K562 (cell line): ENCODE measurements around the gene KRTAP2-3.

Experiments
- CHD2 ChIP-seq: IDR thresholded peaks from 2 replicates; pipeline ENCODE4 v1.6.1; 2011; ENCODE audit warnings: low read depth, low read length
- POLR3A ChIP-seq: IDR thresholded peaks from 2 replicates; pipeline ENCODE4 v1.6.1; 2011; ENCODE audit warnings: borderline replicate concordance, mild to moderate bottlenecking, moderate library complexity; ENCODE audit not compliant: insufficient read length, insufficient read depth; ENCODE audit errors: extremely low read depth
- PTBP1 ChIP-seq: fragments of 200-400 bp; formaldehyde crosslinking; IDR thresholded peaks from 2 replicates; pipeline ENCODE4 v1.6.1; 2017; ENCODE audit warnings: low read depth, low read length
- REST ChIP-seq, 2 experiments: fragments of 450-650 bp; formaldehyde crosslinking in 1 of 2; IDR thresholded peaks; 2 replicates each; pipeline versions ENCODE4 v1.4.0 to v1.6.1; 2014 to 2020; ENCODE audit warnings: mild to moderate bottlenecking in 2 of 2, borderline replicate concordance in 1 of 2, low read depth in 1 of 2
- ZNF263 ChIP-seq: sonication (generic); formaldehyde crosslinking; IDR thresholded peaks from 2 replicates; pipeline ENCODE4 v1.8.0; 2022; ENCODE audit warnings: mild to moderate bottlenecking, missing genetic modification reagents, borderline replicate concordance
- TF ChIP-seq, protein P1 (sequence below): sonication (generic); formaldehyde crosslinking; IDR thresholded peaks from 2 replicates; pipeline ENCODE4 v1.8.0; 2022; ENCODE audit warnings: mild to moderate bottlenecking, missing genetic modification reagents
- TF ChIP-seq, protein P2 (sequence below), 2 experiments: fragments of 450-650 bp in 1 of 2; sonication (generic) in 1 of 2; formaldehyde crosslinking in 1 of 2; IDR thresholded peaks in 1 of 2; conservative IDR thresholded peaks in 1 of 2; 2 replicates each; pipeline versions ENCODE4 v1.6.1 to v1.8.1; 2016 to 2023; ENCODE audit warnings: mild to moderate bottlenecking in 2 of 2, moderate library complexity in 2 of 2, inconsistent platforms in 1 of 2, missing genetic modification reagents in 1 of 2
- TF ChIP-seq, protein P3 (sequence below): fragments of 450-650 bp; IDR thresholded peaks from 2 replicates; pipeline ENCODE4 v1.6.1; 2016; ENCODE audit warnings: missing biosample characterization, missing genetic modification characterization

- TF ChIP-seq CHD2 (no peak), POLR3A (no peak), REST (IDR thresholded peaks at IDR 0.05; ENCODE audit: borderline replicate concordance) (no peak), REST (CRISPR knock-in tag; IDR thresholded peaks at IDR 0.05; ENCODE audit: low read depth) (no peak), ZNF263 (CRISPR knock-in tag) (no peak), PTBP1 (no peak)
- TF ChIP-seq, protein P1, sequence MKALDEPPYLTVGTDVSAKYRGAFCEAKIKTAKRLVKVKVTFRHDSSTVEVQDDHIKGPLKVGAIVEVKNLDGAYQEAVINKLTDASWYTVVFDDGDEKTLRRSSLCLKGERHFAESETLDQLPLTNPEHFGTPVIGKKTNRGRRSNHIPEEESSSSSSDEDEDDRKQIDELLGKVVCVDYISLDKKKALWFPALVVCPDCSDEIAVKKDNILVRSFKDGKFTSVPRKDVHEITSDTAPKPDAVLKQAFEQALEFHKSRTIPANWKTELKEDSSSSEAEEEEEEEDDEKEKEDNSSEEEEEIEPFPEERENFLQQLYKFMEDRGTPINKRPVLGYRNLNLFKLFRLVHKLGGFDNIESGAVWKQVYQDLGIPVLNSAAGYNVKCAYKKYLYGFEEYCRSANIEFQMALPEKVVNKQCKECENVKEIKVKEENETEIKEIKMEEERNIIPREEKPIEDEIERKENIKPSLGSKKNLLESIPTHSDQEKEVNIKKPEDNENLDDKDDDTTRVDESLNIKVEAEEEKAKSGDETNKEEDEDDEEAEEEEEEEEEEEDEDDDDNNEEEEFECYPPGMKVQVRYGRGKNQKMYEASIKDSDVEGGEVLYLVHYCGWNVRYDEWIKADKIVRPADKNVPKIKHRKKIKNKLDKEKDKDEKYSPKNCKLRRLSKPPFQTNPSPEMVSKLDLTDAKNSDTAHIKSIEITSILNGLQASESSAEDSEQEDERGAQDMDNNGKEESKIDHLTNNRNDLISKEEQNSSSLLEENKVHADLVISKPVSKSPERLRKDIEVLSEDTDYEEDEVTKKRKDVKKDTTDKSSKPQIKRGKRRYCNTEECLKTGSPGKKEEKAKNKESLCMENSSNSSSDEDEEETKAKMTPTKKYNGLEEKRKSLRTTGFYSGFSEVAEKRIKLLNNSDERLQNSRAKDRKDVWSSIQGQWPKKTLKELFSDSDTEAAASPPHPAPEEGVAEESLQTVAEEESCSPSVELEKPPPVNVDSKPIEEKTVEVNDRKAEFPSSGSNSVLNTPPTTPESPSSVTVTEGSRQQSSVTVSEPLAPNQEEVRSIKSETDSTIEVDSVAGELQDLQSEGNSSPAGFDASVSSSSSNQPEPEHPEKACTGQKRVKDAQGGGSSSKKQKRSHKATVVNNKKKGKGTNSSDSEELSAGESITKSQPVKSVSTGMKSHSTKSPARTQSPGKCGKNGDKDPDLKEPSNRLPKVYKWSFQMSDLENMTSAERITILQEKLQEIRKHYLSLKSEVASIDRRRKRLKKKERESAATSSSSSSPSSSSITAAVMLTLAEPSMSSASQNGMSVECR (CRISPR knock-in tag) = no peak
- TF ChIP-seq, protein P2, sequence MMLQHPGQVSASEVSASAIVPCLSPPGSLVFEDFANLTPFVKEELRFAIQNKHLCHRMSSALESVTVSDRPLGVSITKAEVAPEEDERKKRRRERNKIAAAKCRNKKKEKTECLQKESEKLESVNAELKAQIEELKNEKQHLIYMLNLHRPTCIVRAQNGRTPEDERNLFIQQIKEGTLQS (IDR thresholded peaks at IDR 0.05) = no peak
- TF ChIP-seq, protein P2 (CRISPR knock-in tag; conservative IDR thresholded peaks at IDR 0.05) = no peak
- TF ChIP-seq, protein P3, sequence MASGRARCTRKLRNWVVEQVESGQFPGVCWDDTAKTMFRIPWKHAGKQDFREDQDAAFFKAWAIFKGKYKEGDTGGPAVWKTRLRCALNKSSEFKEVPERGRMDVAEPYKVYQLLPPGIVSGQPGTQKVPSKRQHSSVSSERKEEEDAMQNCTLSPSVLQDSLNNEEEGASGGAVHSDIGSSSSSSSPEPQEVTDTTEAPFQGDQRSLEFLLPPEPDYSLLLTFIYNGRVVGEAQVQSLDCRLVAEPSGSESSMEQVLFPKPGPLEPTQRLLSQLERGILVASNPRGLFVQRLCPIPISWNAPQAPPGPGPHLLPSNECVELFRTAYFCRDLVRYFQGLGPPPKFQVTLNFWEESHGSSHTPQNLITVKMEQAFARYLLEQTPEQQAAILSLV (tag) = no peak
These were observed 4.4 kb upstream of the KRTAP2-3 start for GRCh38 chr17:41064301-41064700.
